NCI-H524 (cell line): ENCODE measurements around the gene ZFPM1.

ENCODE experiments used
- DNase-seq, 2 experiments: peaks; one replicate each; lab custom pipeline; 2025; lab: John Stamatoyannopoulos, UW

ZFPM1 gene

GRCh38 chr16:88434353-88434690 lies 18.8 kb upstream of the ZFPM1 start:
- DNase-seq: no peak

- no peak for DNase-seq
Measured at GRCh38 chr16:88434746-88435145, 18.3 kb upstream of the ZFPM1 start.

- no peak for DNase-seq
Measured at GRCh38 chr16:88435437-88436355, 17.4 kb upstream of the ZFPM1 start.

GRCh38 chr16:88436796-88437195 lies 16.3 kb upstream of the ZFPM1 start:
- DNase-seq: no peak

- DNase-seq: peak; percentile 32 to 68
Measured at GRCh38 chr16:88437367-88437964, 15.6 kb upstream of the ZFPM1 start.

- no peak for DNase-seq
Measured at GRCh38 chr16:88438084-88438870, 14.8 kb upstream of the ZFPM1 start.

GRCh38 chr16:88439016-88439415 lies 14.1 kb upstream of the ZFPM1 start:
- no peak for DNase-seq

GRCh38 chr16:88439706-88440105 lies 13.4 kb upstream of the ZFPM1 start:
- DNase-seq: no peak

GRCh38 chr16:88440111-88440510 lies 13.0 kb upstream of the ZFPM1 start:
- DNase-seq: no peak

- no peak for DNase-seq
Measured at GRCh38 chr16:88440686-88441405, 12.2 kb upstream of the ZFPM1 start.

- no peak for DNase-seq
Measured at GRCh38 chr16:88441460-88441859, 11.6 kb upstream of the ZFPM1 start.

GRCh38 chr16:88442383-88442726 lies 10.7 kb upstream of the ZFPM1 start:
- DNase-seq: no peak

GRCh38 chr16:88442727-88443576 lies 10.1 kb upstream of the ZFPM1 start:
- peak; percentile 38 to 67 for DNase-seq

- peak in 1 of 2 experiments; percentile 61 for DNase-seq
Measured at GRCh38 chr16:88444826-88445582, 8.1 kb upstream of the ZFPM1 start.

GRCh38 chr16:88445583-88445960 lies 7.5 kb upstream of the ZFPM1 start:
- no peak for DNase-seq

- DNase-seq: no peak
Measured at GRCh38 chr16:88446061-88446460, 7.0 kb upstream of the ZFPM1 start.

GRCh38 chr16:88446736-88447135 lies 6.3 kb upstream of the ZFPM1 start:
- no peak for DNase-seq

- DNase-seq: no peak
Measured at GRCh38 chr16:88447881-88448280, 5.2 kb upstream of the ZFPM1 start.

- DNase-seq: no peak
Measured at GRCh38 chr16:88448461-88449266, 4.4 kb upstream of the ZFPM1 start.

- DNase-seq: no peak
Measured at GRCh38 chr16:88449267-88449561, 3.9 kb upstream of the ZFPM1 start.
